Ureter (tissue), 1 donor: ENCODE measurements around the gene TMEM9B. TPM values are rescaled to one million over a fixed set of nuclear protein-coding genes. Genes with fewer than 3 reads are reported as not detected.

Source experiments
- DNase-seq: peaks from one replicate; pipeline ENCODE4 v3.0.0-alpha.2; 2020; ENCODE audit warnings: low spot score
- total RNA-seq: library from RNA; stranded (reverse); gene quantifications from one replicate; pipeline ENCODE4 v1.2.4, GENCODE V29; 2023
- donor health status: DM: yes; HTN: yes; CAD: no.

The TMEM9B gene
- total RNA-seq, 1 donor from 2014 or later = 60.2 TPM

DNA sequence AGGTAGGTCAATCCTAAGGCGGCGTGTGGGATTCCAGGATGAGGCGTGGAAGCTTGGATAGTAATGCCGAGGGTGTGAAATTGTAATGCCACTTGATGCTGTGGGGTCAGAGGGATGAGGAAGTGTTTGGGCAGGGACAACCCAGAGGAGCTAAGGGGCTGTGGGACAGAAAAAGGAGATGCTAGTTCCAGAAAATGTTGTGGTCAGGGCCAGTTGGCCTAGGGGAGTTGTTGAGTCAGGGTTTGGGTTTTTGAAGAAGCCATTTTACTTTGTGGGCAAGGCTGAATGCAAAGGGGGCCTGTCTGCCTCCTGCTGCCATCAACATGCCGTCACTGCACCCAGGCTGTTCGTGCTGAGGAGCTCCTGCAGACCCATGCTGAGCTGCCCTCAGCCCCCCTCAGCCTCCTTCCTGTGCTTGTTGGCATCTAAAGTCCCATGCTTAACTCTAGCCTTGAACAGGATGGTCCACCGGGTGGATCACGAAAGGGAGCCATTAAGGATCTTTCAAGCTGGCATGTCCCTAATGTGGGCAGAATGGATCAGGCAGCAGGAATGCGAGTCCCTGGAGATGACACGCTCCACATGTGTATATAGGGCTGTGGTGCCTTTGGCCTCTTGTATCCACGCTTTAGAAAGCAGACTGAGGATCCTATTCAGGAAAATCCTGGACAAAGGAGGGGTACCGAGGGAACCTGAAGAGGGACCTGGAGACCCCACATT is 33.6 kb downstream of the TMEM9B start:
- no peak for DNase-seq

GRCh38 chr11:8928981-8929615 is 35.1 kb downstream of the TMEM9B start:
- no peak for DNase-seq

DNA sequence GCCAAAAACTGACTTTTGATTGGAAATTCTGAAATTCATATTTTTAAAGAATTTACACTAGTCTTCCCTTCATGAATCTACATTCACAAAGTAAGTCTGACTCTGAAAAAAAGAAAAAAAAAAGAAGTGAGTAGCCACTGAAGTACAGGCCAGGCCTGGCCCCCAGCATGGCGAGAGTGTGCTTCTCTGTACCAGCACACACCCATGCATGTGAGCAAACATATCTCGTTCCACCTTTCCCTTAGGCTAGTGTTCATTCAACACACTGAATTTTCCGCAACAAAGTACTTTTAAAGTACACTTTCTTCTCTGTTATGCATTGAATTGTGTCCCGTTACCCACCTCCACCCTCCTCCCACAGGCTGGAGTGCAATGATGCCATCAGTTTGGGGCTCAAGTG is 36.0 kb downstream of the TMEM9B start:
- DNase-seq = no peak

GRCh38 chr11:8927233-8927632 is 37.0 kb downstream of the TMEM9B start:
- no peak for DNase-seq

DNA sequence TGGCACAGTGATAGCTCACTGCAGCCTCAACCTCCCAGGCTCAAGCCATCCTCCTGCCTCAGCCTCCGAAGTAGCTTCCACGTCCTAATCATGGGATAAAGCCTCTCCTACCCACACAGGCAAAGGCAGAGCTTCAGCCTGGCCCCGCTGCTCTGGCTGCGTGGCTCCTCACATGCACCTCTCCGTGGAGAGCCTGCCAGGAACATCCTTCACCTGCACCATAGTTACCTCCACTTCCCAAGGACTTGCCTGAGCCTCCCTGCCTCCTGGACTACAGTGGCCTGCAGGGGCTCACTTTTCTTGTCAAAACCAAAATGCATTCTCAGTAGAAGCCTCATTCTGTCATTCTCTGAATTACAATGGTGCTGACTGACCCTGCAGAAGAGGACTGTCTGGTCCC is 38.0 kb downstream of the TMEM9B start:
- no peak for DNase-seq

DNA sequence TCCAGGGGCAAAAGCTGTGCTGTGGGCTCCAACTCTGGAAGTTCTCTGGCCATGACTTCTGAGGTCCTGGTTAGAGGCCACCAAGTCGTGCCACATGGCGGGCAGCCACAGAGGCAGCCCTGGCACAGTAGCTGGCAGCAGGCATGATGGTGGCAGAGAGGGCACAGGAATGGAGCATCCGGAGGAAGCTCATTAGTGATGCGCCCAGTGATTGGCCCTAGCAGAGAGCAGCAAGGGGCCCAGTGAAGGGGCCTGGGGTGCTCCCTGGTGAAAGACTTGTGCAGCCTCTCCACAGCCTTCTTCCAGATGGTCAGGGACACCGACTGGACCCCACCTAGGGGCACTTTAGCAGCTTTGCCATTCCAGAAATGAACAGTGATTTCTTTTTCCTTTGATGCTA is 38.5 kb downstream of the TMEM9B start:
- DNase-seq = no peak

DNA sequence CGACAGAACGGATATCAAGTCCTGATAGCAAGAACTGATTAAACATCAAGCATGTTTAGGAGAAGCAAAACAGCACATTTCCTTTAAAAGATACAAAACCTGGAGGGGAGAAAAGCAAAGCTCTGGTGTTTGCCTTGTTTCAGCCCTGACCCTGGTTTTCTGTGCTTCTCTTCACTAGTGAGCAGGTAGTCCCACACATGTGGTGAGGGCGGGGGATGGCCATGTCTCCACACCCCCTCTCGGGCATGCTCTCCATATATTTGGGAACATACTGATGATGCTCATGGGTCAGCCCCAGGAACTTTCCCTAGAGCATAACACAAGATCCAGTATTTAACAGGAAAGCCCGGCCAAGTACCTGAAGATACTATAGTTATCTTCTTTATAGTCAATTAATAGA is 41.6 kb downstream of the TMEM9B start:
- DNase-seq = no peak

- DNase-seq = no peak
Observed at GRCh38 chr11:8917157-8917825, 47.0 kb downstream of the TMEM9B start.

GRCh38 chr11:8914661-8915018 is 49.6 kb downstream of the TMEM9B start:
- DNase-seq = no peak

DNA sequence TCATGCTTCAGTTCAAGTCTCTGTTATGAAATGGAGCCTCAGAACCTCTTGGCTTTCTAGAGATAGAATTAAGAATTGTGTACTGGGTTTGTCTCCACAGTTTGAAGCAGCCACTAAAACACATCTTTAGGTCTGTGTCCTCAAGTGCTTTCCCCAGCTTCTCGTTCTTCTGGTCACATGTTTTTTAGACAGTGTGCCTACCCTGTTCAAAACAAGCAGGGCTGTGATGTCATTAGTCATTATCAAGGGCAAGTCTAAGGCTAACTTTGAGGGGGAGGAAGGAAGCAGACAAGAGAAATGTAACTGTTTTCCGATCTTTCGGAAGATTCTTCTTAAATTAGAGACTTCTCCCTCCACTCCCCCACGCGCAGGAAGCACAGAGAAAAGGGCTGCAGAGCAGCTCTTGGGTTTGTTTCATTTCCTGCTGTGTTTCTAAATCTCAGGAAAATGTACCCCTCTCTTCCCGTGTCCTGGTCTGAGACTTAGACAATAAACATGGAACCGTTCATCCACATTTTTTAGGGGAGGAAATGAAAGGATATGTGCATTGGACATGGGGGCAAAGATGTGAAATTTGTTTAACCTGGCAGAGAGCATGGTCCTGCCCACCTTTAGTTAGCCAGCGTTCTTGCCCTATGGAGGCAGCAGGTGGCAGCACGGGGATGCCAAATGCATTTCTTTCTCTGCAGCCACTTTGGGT is 50.1 kb downstream of the TMEM9B start:
- DNase-seq = no peak

- peak; percentile 95 for DNase-seq
Observed at GRCh38 chr11:8911029-8911823, 53.0 kb downstream of the TMEM9B start, which contains the start of gene AKIP1. Gene AKIP1 (plus strand): TSS chr11:8911189. CDS start chr11:8911450, 261 bp downstream.

DNA sequence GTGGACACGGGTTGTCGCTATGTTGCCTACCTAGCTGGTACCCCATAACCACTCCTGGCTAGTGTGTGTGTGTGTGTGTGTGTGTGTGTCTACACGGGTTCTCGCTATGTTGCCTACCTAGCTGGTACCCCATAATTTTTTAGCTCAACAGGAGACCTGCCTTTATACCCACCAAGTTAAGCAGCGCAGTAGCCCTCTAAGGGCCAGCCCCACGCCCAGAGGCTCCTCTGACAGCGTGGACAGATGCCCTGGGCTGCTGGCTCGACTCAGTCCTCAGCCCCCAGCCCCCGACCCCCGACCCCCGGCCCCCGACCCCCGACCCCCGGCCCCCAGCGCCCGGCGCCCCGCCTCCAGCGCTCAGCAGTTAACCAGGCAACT is 53.6 kb downstream of the TMEM9B start:
- no peak for DNase-seq

DNA sequence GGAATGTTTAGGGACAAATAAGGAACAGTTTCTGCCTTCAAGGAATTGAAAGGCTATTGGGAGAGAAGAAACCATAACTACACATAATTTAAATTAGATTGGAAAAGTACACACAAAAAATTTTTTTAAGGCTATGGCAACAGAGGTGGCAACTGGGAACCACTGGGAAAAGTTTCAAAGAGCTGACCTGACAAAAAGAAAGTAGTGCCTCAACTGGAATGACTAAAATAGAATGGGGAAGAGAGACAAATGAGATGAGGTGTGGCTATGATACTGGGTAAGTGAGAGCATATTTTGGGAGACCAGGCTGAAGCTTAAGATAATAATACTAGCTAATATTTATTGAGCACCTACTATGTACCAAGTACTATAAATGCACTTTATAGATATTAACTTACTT is 56.1 kb downstream of the TMEM9B start:
- no peak for DNase-seq

GRCh38 chr11:8907116-8907515 is 57.1 kb downstream of the TMEM9B start:
- no peak for DNase-seq

DNA sequence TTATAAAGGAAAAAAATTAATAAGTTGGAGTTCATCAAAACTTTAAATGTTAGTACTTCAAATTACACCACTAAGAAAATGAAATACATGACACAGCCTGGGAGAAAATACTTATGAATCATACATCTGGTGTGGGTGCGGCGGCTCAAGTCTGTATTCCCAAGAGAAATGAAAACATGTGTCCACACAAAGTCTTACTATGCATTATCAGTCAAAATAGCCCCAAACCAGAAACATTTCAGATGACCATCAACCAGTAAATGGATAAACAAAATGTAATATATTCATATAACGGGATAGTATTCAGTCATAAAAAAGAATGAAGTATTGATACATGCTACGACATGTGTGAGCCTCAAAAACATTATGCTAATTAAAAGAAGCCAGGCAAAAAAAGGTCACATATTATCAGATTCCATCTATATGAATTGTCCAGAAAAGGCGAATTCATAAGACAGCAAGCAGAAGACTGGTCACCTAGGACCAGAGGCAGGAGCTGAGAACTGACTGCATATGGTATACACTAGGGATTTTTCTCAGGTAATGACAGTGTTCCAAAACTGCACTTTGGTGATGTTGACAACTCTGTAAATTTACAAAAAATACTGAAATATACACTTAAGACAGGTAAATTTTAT is 58.6 kb downstream of the TMEM9B start:
- no peak for DNase-seq

GRCh38 chr11:8899119-8899753 is 65.0 kb downstream of the TMEM9B start:
- DNase-seq = no peak
